HG03095 (cell line): Measurements from ENCODE around the gene CYP19A1.
"Not testable (repeated sequence)": the region's sequence is repeated elsewhere in the genome, so short reads cannot be mapped to it uniquely, and the experiment has no call there.

Experiments used
- ATAC-seq: cut with Tn5 transposase; IDR thresholded peaks from one replicate; pipeline ENCODE4 v1.9.1; 2021; ENCODE audit warnings: moderate library complexity; ENCODE audit not compliant: unreplicated experiment

Gene CYP19A1

DNA sequence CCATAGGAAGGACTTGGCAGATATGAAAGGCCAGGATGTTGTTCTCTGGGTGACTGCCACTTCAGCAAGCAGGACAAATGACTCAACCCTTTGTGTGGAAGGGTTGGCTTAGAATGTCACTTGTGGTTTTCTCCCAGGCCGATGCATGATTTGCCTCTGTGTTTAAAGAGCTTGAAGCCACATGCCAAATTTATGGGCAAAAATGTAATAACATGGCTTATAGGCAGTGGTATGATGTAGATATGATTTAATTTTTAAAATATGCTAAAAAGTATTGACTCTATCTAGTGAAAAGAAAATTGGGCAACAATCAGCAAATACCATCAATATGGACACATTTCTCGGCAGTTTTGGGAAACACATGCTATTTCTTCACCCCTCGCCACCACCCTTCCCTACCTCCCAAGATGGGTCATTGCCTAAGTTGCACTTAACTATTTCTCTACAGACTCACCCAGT is 114.6 kb downstream of the CYP19A1 start:
- ATAC-seq: no peak

DNA sequence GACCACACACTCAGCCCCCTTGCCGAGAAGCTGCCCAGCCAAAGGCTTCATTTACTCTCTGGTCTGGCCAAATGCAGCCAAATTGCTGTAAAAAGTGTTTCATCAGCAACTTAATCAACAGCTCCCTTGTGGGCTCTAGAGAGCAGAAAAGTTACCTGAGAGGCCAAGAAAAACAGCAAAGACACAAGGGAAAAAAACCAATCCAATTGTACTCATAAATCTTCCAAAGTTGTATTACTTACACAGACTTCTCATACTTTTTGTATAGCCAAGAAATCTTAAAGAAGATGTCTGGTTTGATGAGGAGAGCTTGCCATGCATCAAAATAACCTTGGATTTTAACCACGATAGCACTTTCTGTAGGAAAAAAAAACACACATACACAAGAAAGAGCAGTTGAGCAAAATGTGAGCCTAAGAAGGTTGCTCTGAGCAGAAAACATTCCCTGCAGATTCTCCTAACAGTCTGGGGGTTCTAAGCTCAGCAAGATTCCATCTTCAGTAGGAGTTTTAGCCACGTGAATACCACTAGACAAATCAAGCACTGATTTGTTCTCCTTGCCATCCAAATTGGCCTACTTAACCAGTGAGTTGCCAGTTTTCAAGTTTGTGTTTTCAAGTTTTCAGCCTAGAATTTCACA is 120.0 kb downstream of the CYP19A1 start:
- no peak for ATAC-seq

DNA sequence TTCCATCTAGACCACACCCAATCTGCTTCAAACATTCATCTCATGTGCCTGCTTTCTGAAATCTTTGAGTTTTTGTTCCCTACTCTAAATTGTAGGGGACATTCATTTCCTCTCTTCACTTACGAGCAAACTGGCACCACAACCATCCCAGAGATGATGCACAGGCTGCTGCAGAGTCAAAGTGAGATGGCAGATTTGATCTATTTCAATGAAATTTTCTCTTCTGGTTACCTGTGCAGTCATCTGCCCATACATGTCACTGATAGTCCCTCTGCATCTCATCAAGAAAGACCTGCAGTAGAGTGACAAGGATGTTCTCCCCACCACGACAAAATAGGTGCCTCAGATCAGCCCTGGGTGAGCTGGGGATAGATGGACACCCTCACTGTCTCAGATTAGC is 125.5 kb downstream of the CYP19A1 start:
- ATAC-seq: no peak

DNA sequence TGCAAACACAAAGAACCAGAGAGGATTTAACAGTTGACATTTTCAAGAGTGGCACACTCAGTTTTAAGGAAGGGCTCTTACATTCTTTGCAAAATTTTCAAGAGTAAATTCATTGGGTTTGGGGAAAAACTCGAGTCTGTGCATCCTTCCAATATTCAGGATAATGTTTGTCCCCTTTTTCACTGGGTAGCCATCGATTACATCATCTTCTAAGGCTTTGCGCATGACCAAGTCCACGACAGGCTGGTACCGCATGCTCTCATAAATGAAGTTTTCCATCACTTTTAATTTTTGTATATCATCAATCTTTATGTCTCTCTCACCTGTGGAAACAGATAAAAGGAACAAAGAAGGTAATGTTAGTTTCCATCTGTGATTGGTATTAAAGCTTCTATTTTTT is 126.2 kb downstream of the CYP19A1 start:
- no peak for ATAC-seq

DNA sequence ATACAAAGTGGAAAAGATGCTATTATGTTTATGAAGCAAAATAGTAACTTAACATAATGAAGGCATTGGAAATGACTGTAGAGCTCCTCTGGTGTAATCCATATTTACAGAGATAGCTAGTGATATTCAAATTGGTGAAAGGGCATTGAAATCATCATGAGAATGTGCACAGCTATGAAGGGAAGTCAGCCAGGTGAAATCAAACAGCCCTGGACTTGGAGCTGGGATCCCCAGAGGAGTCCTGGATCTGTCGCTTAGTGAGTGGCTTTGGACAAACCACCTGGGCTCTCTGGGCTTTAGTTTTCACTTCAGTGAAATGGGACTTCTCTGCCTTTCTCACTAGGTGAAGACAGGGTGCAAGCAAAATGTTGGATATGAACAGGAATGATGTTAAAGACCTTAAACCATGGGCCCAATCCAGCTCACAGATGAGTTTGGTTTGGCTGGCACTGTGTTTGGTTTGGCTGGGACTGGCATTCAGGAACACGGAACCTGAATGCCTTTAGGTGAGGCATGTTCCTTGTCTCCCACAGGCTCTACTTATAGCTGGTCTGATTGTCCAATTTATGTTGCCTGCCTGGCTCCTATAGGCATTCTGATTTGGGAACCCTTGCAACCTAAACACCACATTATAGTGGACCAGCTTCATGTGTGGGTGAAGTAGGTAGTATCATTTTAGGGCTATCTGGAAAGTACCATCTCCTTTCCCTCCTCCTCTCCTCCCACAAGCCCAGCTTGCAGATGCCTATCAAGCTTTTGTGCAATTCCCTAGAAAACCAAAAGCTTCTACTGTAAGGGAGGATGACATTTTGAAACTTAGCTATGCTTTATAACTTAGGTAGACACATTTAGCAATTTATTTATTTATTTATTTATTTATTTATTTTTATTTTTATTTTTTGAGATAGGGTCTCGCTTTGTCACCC is 133.1 kb downstream of the CYP19A1 start:
- no peak for ATAC-seq

DNA sequence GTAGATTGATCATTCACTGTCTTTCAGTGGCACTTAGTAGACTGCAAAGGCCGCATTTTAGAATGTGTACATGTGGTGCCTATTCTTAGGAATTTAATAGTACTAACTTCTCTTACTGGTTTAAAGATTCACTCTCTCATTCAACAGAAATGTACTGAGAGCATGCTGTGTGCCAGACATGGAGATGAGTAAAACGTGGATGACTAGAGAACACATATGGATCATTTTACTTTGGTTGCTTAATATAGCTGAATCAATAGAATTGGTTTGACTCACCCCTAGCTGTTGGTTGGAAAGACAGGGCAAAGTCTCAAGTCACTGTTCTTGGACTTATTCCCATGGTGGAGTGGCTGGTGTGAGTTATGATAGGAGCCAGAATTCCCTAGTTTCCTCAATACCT is 134.6 kb downstream of the CYP19A1 start:
- ATAC-seq: no peak

DNA sequence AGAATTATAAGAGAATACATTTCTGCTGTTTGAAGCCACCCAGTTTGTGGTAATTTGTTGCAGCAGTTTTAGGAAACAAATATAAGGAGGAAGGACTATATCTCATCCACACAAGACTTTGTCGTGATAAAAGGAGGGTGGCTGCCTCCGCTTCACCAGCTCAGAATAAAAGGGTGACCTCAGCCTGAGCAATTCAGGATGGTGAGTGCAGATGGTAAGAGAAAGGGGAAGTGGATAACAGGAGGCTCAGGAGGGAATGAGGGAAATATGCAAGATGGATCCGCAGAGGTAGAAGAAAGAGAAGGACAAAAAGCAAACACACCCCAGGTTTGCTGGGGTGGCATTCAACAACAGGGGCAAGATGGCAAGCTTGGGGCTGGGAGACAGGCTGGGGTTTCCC is 135.6 kb downstream of the CYP19A1 start:
- no peak for ATAC-seq

DNA sequence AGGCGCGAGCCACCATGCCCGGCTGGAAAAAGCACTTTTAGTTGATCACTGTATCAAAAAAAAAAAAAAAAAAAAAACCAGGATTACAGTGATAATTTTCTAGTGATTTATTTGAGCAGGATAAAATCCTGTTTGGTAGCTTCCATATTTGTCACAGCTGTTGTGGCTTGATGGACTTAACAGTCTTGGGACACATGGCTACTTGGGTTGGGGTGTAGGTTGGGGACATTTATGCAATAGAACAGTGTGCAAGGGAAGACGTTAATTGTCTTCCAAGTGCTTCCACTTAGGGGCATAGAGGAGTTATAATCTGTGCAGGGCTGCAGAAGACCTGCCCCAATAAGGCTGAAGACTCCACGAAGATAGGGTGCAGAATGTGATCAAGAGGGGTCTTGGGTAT is 136.8 kb downstream of the CYP19A1 start:
- no peak for ATAC-seq

DNA sequence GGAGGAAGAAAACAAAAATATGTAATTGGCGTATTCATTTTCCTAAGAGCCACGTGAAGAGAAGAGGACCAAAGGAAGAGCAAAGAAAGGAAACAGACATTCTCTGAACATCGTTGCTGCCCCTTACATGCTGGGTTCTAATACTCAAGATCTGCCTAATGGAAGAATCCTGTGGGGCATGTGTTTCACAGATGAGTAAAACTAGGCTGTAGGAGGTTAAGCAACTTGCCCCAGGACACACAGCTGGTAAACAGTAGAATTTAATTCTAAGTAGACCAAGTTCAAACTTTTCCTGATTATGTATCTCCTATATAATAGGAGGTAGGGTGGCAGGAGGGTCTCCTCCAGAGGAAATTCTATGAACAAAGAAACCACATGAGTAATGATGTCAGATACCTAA is 137.6 kb downstream of the CYP19A1 start:
- no peak for ATAC-seq

DNA sequence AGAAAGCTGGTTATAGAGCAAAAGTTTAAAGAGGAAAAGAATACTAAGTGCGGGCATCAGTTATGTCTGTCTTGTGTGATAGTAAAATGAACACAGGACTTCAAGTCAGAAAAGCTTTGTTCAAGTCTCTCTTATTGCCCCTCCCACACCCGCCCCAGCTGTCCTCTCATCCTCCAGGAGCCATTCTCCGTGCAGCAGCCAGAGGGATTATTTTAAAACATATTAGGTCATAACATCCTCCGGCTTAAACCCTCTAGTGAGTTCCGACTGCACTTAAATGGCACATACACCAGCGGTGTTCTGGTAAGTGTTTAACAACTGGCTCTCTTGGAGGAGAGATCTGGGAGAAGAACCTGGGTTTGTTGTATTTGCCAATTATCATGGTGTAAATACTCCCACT is 138.9 kb downstream of the CYP19A1 start:
- ATAC-seq: no peak

DNA sequence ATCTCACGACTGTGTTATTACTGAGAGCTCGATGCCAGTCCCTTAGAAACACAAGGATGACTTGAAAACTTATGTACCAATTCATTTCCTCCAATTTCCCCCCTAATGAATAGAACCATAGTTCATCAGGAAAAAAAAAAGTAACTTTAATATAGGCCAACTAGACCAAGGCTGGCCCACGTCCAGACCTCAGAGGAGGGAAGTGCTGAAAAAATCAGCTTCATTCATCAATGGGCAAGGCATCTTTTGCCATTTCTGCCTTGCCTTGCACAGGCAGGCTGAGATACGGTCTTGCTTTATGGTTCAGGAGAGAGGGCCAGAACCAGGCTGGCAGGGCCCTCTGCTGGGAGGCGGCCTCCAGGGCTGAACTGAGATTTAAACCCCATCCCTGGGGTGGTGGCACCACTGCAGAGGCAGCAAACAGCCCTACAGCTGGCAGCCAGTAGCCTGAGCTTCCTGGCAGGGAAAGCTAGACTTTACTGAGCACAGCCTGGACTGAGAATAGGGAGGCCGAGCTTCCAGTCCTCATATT is 139.6 kb downstream of the CYP19A1 start:
- no peak for ATAC-seq

DNA sequence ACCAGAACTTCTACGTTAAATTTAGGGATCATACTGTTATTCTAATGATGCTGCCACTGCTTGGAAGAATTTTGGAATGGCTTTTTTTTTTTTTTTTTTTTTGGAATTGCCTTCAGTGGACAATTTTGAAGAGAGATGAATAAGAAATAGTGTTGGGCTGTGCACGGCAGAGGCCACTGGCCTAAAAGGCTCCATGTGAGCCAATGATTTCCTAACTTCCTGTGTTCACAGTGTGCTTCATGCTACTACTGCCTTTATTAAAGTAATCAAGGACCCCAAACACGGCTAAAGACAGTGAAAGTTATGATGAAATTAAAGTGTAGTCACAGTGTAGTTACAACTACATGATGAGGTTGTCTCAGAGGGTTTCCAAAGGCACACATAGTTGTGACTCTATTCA is 142.9 kb downstream of the CYP19A1 start:
- no peak for ATAC-seq

DNA sequence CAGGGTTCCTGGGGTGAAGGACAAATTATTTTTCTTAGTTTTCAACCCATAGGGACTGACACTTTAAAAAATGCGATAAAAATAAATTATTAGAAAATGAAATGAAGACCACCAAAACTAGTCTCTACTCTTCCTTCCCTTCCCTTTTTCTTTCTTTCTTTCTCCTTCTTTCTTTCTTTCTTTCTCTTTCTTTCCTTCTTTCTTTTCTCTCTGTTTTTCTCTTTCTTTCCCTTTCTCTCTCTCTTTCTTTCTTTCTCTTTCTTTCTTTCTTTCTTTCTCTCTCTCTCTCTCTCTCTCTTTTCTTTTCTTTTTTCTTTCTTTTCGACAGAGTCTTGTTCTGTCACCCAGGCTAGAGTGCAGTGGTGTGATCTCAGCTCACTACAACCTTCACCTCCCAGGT is 144.4 kb downstream of the CYP19A1 start:
- ATAC-seq: no peak

DNA sequence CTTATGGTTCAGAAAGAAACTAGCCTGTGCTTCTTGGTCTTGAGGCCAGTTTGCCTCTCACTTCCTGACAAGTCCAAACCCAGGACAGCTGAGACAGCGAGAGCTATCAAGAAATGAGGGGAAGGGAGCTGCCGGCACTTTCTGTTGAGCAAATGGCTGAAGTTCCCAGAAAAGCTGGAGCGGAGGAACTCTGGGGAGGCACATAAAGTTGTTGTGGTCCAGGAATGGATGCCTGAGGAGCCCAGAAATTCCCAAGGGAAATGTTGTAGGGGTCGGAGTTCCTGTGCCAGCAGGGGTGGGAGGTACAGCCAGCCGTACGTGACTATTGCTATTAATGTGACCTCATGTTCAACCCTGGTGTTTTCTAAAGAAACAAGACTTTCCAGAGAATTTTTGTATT is 144.9 kb downstream of the CYP19A1 start:
- no peak for ATAC-seq

DNA sequence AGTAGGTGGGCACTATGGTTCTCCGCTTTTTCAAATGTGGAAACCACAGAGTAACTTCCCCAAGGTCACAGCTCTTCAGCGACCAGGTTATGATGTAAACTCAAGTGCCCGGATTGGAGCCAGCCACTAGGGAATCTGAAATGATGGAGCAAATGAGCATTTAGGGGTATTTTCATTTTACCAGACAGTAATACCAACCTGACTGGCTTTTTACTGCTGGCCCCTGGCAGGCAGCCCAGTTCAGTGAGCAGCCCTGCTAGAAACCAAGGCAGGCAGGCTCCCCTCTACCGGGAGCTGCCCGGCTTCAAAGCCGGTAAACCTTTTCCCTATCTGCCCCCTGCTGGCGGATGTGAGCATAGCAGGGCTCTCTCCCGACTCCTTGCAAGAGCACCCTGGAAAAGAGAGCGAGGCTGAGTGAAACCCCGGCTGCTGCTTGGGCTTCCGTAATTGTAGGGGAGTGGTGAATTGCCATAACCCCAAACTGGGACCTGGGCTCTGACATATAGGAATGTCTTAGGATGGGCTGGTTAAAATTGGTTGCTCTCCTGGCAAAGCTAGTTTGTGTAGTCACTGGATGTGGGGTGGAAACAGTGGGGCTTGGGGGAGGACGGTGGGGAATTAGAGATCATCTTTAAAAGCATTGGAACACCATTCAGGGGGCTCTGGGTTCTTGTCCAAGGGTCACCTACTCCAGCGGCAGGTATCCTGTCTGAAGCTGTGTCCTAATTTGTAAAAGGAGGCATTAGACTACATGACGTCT is 145.7 kb downstream of the CYP19A1 start:
- no peak for ATAC-seq

DNA sequence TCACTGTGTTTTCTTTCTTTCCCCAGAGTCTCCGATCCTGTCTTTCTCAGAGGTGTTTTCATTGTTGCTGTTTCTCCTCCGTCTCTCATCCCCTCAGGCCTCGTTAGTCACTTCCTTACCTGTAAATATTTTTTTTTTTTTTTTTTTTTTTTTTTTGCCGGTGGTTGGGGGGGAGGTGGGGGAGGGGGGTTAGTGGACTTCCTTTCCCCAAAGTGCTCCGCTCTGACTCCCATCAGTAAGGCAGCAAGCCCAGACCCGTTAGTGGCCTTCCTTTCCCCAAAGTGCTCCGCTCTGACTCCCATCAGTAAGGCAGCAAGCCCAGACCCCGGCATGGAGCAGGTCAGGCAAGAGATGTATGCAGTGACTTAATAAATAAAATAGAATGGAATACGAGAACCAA is 146.6 kb downstream of the CYP19A1 start:
- ATAC-seq: no peak

DNA sequence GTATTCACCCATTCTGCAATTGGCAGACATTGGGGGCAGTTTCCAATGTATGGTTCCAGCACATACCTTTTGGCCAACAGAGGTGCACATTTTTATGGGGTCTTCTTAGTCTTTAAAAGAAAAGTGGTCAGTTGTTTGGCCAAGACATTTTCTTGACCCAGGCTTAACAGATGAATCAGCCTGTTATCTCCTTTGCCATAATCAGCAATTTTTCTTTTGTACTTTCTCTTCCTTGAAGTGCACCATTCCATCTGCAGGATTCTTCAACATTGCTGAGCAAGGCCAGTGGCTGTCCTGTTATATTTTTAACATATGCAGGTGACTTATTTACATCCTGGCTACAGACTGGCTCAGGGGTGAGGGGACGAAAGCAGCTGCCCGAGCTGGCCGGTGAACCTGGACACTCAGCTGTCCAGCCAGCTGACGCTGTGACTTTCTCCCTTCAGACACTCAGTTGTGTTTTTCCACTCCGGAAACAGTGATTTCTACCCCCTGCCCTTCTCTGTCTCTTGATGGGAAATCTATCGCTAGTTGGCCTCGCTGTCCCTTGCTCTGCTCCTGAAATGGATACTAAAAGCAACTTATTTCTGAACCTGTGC is 147.2 kb downstream of the CYP19A1 start:
- no peak for ATAC-seq

DNA sequence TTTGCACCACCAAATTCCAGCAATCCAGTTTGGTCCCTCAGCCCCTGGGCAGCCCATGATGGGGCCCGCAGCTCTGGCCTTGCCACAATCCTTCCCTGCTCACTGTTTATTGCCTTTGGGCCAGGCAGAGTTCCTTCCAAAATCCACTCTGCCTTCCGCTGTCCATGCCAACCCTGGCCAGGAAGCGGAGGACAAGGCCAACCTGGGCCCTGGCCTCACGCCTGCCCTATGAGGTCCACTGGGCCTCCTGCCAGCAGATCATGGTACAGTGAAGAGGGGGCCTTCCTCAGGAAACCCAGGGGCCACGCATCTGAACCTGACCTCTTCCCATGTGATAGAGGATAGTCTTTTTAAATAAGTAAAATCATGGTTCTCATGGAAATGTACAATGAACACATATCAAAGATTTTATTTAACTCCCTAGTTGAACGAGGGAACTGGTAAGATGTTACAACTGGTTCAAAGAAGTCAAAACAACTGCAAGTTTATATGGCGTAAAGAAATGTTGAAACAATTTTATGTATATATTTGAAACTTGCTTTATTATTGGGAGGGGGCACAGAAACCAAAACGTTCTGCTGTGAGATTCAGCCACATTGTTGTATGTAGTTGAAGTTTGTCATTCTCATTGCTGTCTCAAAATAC is 147.8 kb downstream of the CYP19A1 start:
- no peak for ATAC-seq

DNA sequence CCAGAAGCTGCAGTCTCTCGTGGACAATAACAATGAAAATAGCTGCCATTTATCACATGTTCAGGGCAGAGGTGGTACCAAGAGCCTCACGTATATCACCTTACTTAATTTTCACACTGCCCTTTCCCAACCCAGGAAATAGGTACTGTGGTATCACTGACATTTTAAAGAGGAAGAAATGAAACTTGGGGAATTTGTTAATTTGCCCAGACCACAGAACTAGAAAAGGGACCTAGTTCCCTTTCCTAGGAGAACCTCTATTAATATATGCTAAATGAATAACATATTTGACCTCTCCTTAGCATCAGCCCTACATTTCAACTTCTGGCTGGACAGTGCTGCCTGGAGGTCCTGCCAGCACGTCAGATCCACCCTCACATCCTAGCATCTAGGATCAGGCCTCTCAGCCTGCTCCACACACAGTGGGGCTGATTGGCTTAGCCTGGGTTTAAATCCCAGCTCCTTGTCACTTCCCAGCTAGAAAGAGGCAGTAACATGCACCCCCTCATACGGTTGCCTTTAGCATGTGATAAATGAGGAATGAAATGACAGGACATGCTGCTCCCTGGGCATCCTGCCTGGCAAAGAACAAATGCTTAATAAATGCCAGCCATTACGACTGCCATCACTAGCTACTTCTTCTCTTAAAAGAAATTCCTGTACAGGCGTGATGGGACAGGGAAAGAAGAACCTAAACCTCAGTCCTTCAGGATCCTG is 148.6 kb downstream of the CYP19A1 start:
- no peak for ATAC-seq

DNA sequence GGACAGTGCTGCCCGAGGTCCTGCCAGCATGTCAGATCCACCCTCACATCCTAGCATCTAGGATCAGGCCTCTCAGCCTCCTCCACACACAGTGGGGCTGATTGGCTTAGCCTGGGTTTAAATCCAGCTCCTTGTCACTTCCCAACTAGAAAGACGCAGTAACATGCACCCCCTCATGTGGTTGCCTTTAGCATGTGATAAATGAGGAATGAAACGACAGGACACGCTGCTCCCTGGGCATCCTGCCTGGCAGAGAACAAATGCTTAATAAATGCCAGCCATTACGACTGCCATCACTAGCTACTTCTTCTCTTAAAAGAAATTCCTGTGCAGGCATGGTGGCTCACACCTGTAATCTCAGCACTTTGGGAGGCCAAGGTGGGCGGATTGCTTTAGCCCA is 149.6 kb downstream of the CYP19A1 start:
- not testable (repeated sequence) for ATAC-seq
